CD1c-positive myeloid dendritic cell (primary cell): ENCODE results near the gene RBMS3.

Source experiments
- DNase-seq: peaks from one replicate; pipeline ENCODE4 v3.0.0-alpha.2; 2016; ENCODE audit errors: extremely low spot score

Gene RBMS3

GRCh38 chr3:29889215-29889614, 608.3 kb downstream of the RBMS3 start:
- DNase-seq, result no peak

GRCh38 chr3:29890801-29891200, 609.9 kb downstream of the RBMS3 start:
- DNase-seq, result no peak

GRCh38 chr3:29892976-29893554, 612.2 kb downstream of the RBMS3 start:
- no peak for DNase-seq

- DNase-seq, result no peak
Observed at GRCh38 chr3:29896856-29897255, 616.0 kb downstream of the RBMS3 start.

GRCh38 chr3:29898171-29898965, 617.5 kb downstream of the RBMS3 start:
- DNase-seq, result no peak

- no peak for DNase-seq
Observed at GRCh38 chr3:29899021-29899420, 618.1 kb downstream of the RBMS3 start.

- DNase-seq, result no peak
Observed at GRCh38 chr3:29901097-29901496, 620.2 kb downstream of the RBMS3 start.

GRCh38 chr3:29903600-29903999, 622.7 kb downstream of the RBMS3 start:
- no peak for DNase-seq

- DNase-seq, result no peak
Observed at GRCh38 chr3:29906906-29907305, 626.0 kb downstream of the RBMS3 start.

- no peak for DNase-seq
Observed at GRCh38 chr3:29912600-29913288, 631.9 kb downstream of the RBMS3 start.

GRCh38 chr3:29914861-29915524, 634.1 kb downstream of the RBMS3 start:
- no peak for DNase-seq

- no peak for DNase-seq
Observed at GRCh38 chr3:29919571-29919970, 638.7 kb downstream of the RBMS3 start.

GRCh38 chr3:29922992-29923746, 642.3 kb downstream of the RBMS3 start:
- DNase-seq, result no peak

- no peak for DNase-seq
Observed at GRCh38 chr3:29924783-29925561, 644.1 kb downstream of the RBMS3 start.

GRCh38 chr3:29926378-29926777, 645.5 kb downstream of the RBMS3 start:
- no peak for DNase-seq

GRCh38 chr3:29932696-29933325, 651.9 kb downstream of the RBMS3 start:
- DNase-seq, result no peak

- DNase-seq, result no peak
Observed at GRCh38 chr3:29933802-29934490, 653.1 kb downstream of the RBMS3 start.

GRCh38 chr3:29934751-29935150, 653.9 kb downstream of the RBMS3 start:
- DNase-seq, result no peak

- no peak for DNase-seq
Observed at GRCh38 chr3:29936054-29936453, 655.2 kb downstream of the RBMS3 start.

- no peak for DNase-seq
Observed at GRCh38 chr3:29936766-29937165, 655.9 kb downstream of the RBMS3 start.
